ENCODE data around the gene BUD23.

DNA sequence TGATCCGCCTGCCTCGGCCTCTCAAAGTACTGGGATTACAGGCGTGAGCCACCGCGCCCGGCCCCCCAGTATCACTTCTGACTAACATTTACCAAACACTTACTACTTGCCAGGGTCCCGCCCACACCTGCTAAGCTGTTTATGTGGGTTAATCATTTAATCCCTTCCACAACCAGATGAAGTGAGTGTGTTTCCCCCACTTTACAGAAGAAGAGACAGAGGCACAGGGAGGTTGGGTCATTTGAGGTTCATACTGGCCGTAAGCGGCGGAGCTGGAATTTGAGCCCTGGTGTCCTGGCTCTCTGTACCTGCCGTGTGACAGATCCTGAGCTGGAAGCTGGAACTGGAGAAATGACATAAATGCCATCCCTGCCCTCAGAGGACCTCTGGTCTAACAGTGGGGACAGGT is 30.9 kb upstream of the BUD23 start:
- TF ChIP-seq, protein P1, sequence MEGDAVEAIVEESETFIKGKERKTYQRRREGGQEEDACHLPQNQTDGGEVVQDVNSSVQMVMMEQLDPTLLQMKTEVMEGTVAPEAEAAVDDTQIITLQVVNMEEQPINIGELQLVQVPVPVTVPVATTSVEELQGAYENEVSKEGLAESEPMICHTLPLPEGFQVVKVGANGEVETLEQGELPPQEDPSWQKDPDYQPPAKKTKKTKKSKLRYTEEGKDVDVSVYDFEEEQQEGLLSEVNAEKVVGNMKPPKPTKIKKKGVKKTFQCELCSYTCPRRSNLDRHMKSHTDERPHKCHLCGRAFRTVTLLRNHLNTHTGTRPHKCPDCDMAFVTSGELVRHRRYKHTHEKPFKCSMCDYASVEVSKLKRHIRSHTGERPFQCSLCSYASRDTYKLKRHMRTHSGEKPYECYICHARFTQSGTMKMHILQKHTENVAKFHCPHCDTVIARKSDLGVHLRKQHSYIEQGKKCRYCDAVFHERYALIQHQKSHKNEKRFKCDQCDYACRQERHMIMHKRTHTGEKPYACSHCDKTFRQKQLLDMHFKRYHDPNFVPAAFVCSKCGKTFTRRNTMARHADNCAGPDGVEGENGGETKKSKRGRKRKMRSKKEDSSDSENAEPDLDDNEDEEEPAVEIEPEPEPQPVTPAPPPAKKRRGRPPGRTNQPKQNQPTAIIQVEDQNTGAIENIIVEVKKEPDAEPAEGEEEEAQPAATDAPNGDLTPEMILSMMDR (IDR thresholded peaks at IDR 0.05 in 4 of 5, conservative IDR thresholded peaks at IDR 0.05 in 1 of 5), result no peak
- no peak for TF ChIP-seq POLR2A (IDR thresholded peaks at IDR 0.05)
